ENCODE results near the gene PSMA2.
"Not testable (repeated sequence)": the region's sequence is repeated elsewhere in the genome, so short reads cannot be mapped to it uniquely, and the experiment has no call there.

PSMA2 gene

DNA sequence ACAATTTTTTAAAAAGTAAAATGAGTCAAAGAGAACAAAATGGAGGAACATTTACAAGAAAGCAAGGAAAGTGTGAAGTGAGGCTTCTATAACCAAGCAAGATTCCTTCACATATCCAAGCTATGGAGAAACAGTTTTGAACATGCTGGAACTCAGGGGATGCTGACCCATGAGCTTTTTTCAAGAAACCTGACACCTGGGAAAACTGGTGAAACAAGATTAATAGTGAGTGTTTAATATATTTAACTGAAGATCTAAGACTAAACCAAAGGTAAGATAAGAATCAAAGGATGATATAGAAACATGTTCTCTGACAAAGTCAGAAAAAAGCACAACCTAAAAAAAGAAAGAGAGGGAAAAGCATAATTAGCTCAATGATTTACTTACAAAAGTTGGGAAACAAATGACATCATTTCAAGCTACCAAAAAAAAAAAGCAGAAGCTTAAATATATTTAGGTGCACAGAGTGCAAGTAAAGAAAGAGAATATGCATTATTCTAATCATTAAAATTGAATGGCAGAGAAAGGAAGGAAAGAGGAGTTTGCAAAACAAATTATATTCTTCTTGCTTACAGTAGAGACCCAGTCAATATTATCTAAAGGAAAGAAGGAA lies 45.0 kb downstream of the PSMA2 start:
- Histone ChIP-seq H3K9me3 (ENCODE audit: insufficient read depth, low read depth, low read length) (no peaks in the 10 kb centered on the region; the same call in 1 of the 2 replicates), H3K9ac (ENCODE audit: low read depth, low read length) (peak overlapping the region; percentile 79; the same call in 1 of the 2 replicates), H3K27me3 (ENCODE audit: insufficient read depth, low read length) (no peaks in the 10 kb centered on the region), H3K36me3 (ENCODE audit: insufficient read depth, low read depth, low read length) (no peaks in the 10 kb centered on the region), H3K4me3 (ENCODE audit: low read length) (peak overlapping the region; percentile 83), H3K27ac (ENCODE audit: low read length) (no peak overlapping the region), H3K4me1 (ENCODE audit: insufficient read depth, low read length) (peaks cover 16% of the 10 kb centered on the region; the same call in 1 of the 2 replicates)

DNA sequence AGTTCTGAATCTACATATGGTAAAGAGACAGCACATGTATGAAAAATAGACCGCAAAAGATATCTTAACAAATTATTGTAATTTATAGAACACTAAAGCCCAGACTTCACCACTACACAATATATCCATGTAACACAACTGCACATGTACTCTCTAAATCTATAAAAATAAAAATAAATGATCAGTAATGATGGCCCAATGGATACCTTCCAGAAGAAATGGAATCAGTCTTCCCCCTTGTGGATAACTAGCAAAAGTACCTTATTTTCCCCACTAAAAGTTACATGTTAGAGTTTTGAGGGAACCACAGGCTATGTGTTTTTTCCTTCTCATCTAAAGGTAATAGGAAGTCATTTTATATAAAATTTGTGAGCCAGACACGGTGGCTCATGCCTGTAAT lies 45.8 kb downstream of the PSMA2 start:
- Histone ChIP-seq H3K9me3 (ENCODE audit: insufficient read depth, low read depth, low read length) (no peaks in the 10 kb centered on the region; the same call in 1 of the 2 replicates), H3K4me3 (ENCODE audit: low read length) (no peak overlapping the region), H3K4me1 (ENCODE audit: insufficient read depth, low read length) (peaks cover 16% of the 10 kb centered on the region; the same call in 1 of the 2 replicates), H3K36me3 (ENCODE audit: insufficient read depth, low read depth, low read length) (no peaks in the 10 kb centered on the region), H3K27me3 (ENCODE audit: insufficient read depth, low read length) (no peaks in the 10 kb centered on the region), H3K27ac (ENCODE audit: low read length) (no peak overlapping the region), H3K9ac (ENCODE audit: low read depth, low read length) (no peak overlapping the region)

- H3K36me3 ChIP-seq (ENCODE audit: insufficient read depth, low read depth, low read length), result not testable (repeated sequence)
Observed at GRCh38 chr7:42885183-42885582, 46.8 kb downstream of the PSMA2 start.

DNA sequence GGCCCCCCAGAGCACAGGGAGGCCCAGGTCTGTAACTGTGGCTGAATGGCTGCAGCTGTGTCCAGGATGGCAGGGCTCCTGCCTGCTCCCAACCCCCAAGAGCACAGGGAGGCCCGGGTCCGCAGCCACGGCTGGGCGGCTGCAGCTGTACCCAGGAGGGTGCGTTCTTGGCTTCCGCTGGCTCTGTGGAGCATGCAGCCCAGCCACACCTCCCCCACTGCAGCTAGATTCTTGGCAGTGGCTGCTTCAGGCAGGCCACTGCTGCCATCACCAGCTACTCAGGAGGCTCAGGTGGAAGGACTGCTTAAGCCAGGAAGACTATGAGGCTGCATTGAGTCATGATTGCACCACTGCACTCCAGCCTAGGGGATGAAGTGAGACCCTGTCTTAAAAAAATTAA lies 48.0 kb downstream of the PSMA2 start:
- Histone ChIP-seq H3K27me3 (ENCODE audit: insufficient read depth, low read length) (no peaks in the 10 kb centered on the region), H3K9ac (ENCODE audit: low read depth, low read length) (no peak overlapping the region; the same call in 1 of the 2 replicates), H3K36me3 (ENCODE audit: insufficient read depth, low read depth, low read length) (no peaks in the 10 kb centered on the region), H3K9me3 (ENCODE audit: insufficient read depth, low read depth, low read length) (no peaks in the 10 kb centered on the region; the same call in 1 of the 2 replicates), H3K4me3 (ENCODE audit: low read length) (no peak overlapping the region), H3K4me1 (ENCODE audit: insufficient read depth, low read length) (peaks cover 16% of the 10 kb centered on the region; the same call in 1 of the 2 replicates), H3K27ac (ENCODE audit: low read length) (no peak overlapping the region)

More at GRCh38 chr7:42885183-42885582, 46.8 kb downstream of the PSMA2 start:
- H3K27ac ChIP-seq (ENCODE audit: low read length); H3K9me3 ChIP-seq (ENCODE audit: insufficient read depth, low read depth, low read length); H3K4me3 ChIP-seq (ENCODE audit: low read length); H3K9ac ChIP-seq (ENCODE audit: low read depth, low read length); H3K27me3 ChIP-seq (ENCODE audit: insufficient read depth, low read length): not testable (repeated sequence)
- H3K4me1 ChIP-seq (ENCODE audit: insufficient read depth, low read length), result peaks cover 22% of the 10 kb centered on the region; the same call in 1 of the 2 replicates

DNA sequence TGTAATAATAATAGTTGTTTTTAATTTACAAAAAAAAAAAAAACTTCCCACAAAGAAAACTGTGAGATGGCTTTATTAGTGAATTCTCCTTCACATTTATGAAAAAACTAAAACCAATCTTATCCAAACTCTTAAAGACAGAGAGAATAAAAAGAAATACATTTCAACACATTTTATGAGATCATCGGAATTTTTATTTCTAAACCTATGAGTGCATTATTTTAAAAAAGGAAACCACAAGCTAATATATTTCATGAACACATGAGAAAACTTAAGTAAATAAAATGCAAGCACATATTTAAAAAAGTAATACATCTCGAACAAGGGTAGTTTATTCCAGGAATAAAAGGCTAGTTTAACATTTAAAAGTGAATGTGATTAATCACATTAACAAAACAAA lies 51.6 kb downstream of the PSMA2 start:
- no peak overlapping the region for H3K9ac ChIP-seq (ENCODE audit: low read depth, low read length)
- no peak overlapping the region for H3K4me3 ChIP-seq (ENCODE audit: low read length)
- H3K4me1 ChIP-seq (ENCODE audit: insufficient read depth, low read length), result peaks cover 15% of the 10 kb centered on the region
- no peak overlapping the region for H3K27ac ChIP-seq (ENCODE audit: low read length)
- no peaks in the 10 kb centered on the region for H3K36me3 ChIP-seq (ENCODE audit: insufficient read depth, low read depth, low read length)
- no peaks in the 10 kb centered on the region; the same call in 1 of the 2 replicates for H3K9me3 ChIP-seq (ENCODE audit: insufficient read depth, low read depth, low read length)
- H3K27me3 ChIP-seq (ENCODE audit: insufficient read depth, low read length), result no peaks in the 10 kb centered on the region

DNA sequence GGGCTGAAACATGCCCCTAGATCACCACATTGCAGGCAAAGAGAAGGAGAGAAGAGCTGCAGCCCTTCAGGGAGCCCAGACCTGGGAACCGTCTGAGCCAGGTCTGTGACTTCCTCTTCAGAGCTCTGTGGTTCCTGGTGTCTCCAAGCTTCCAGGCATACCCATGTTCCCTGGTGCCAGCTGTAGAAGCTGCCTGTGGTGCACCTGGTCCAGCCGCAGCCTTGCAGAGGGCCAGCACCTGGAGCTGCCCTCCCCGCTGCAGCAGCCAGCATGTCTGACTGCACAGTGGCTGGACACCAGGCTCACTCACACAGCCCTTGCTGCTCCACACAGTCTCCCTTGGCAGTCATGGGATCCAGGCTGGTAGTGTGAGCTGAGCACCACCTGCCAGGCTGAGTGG lies 53.7 kb downstream of the PSMA2 start:
- no peak overlapping the region for H3K4me3 ChIP-seq (ENCODE audit: low read length)
- H3K36me3 ChIP-seq (ENCODE audit: insufficient read depth, low read depth, low read length), result no peaks in the 10 kb centered on the region
- no peak overlapping the region for H3K27ac ChIP-seq (ENCODE audit: low read length)
- H3K4me1 ChIP-seq (ENCODE audit: insufficient read depth, low read length), result peaks cover 15% of the 10 kb centered on the region
- H3K9ac ChIP-seq (ENCODE audit: low read depth, low read length), result no peak overlapping the region
- H3K9me3 ChIP-seq (ENCODE audit: insufficient read depth, low read depth, low read length), result no peaks in the 10 kb centered on the region; the same call in 1 of the 2 replicates
- H3K27me3 ChIP-seq (ENCODE audit: insufficient read depth, low read length), result no peaks in the 10 kb centered on the region

GRCh38 chr7:42877862-42878261 lies 54.1 kb downstream of the PSMA2 start:
- H3K4me3 ChIP-seq (ENCODE audit: low read length), result no peak overlapping the region
- no peaks in the 10 kb centered on the region for H3K36me3 ChIP-seq (ENCODE audit: insufficient read depth, low read depth, low read length)
- H3K27ac ChIP-seq (ENCODE audit: low read length), result no peak overlapping the region
- H3K4me1 ChIP-seq (ENCODE audit: insufficient read depth, low read length), result peaks cover 15% of the 10 kb centered on the region
- no peak overlapping the region for H3K9ac ChIP-seq (ENCODE audit: low read depth, low read length)
- H3K27me3 ChIP-seq (ENCODE audit: insufficient read depth, low read length), result no peaks in the 10 kb centered on the region
- H3K9me3 ChIP-seq (ENCODE audit: insufficient read depth, low read depth, low read length), result no peaks in the 10 kb centered on the region; the same call in 1 of the 2 replicates

- H3K27me3 ChIP-seq (ENCODE audit: insufficient read depth, low read length), result no peaks in the 10 kb centered on the region
- no peak overlapping the region for H3K9ac ChIP-seq (ENCODE audit: low read depth, low read length)
- no peak overlapping the region for H3K4me3 ChIP-seq (ENCODE audit: low read length)
- H3K4me1 ChIP-seq (ENCODE audit: insufficient read depth, low read length), result peaks cover 15% of the 10 kb centered on the region
- H3K36me3 ChIP-seq (ENCODE audit: insufficient read depth, low read depth, low read length), result no peaks in the 10 kb centered on the region
- H3K27ac ChIP-seq (ENCODE audit: low read length), result no peak overlapping the region
- no peaks in the 10 kb centered on the region for H3K9me3 ChIP-seq (ENCODE audit: insufficient read depth, low read depth, low read length)
Observed at GRCh38 chr7:42876182-42877068, 55.5 kb downstream of the PSMA2 start.

DNA sequence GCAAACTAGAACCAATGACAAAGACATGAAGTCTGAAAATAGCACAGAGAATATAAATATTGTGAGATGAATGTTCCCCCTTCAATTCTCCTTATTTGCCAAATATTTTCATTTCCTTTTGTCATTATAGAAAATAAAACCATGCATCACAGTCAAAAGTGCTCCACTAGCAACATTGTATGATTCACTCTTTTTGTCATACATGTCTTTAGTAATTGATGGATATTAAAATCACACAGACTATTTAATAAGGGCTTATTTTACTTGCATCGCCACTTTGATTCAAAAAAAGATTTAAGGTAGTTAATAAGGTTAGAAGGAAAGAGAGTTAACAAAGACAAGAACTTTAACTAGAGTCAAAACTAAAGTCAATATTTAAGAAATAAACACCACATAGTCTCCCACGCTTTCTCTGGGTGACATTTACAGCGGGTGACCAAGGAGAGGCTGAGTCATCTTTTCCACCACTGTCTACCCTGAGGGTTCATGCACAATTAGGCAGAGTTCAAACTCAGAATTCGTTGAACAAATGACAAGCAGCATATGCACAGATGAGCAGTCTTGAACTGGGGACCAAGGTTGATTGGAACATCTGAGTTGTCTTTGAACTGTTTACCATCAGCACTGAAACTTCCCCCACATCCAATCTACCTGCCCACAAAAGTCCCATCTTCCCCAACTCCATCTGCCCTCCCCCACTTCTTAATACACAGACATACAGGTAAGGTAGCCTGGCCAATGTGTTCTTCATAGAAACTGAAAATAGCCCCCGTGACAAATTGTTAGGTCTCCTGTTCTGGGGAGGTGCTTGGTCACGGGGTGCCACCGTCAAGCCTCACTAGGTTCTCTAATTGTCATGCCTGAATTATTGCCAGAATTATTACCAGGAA lies 62.6 kb downstream of the PSMA2 start:
- Histone ChIP-seq H3K27ac (ENCODE audit: low read length) (peak overlapping the region; percentile 63), H3K36me3 (ENCODE audit: insufficient read depth, low read depth, low read length) (no peaks in the 10 kb centered on the region), H3K27me3 (ENCODE audit: insufficient read depth, low read length) (no peaks in the 10 kb centered on the region), H3K4me1 (ENCODE audit: insufficient read depth, low read length) (peaks cover 3% of the 10 kb centered on the region; the same call in 1 of the 2 replicates), H3K9ac (ENCODE audit: low read depth, low read length) (no peak overlapping the region), H3K9me3 (ENCODE audit: insufficient read depth, low read depth, low read length) (peaks cover 25% of the 10 kb centered on the region), H3K4me3 (ENCODE audit: low read length) (no peak overlapping the region)

- H3K27ac ChIP-seq (ENCODE audit: low read length), result no peak overlapping the region
- peaks cover 3% of the 10 kb centered on the region; the same call in 1 of the 2 replicates for H3K4me1 ChIP-seq (ENCODE audit: insufficient read depth, low read length)
- no peaks in the 10 kb centered on the region for H3K36me3 ChIP-seq (ENCODE audit: insufficient read depth, low read depth, low read length)
- H3K9me3 ChIP-seq (ENCODE audit: insufficient read depth, low read depth, low read length), result peaks cover 31% of the 10 kb centered on the region
- H3K9ac ChIP-seq (ENCODE audit: low read depth, low read length), result no peak overlapping the region
- no peak overlapping the region for H3K4me3 ChIP-seq (ENCODE audit: low read length)
- H3K27me3 ChIP-seq (ENCODE audit: insufficient read depth, low read length), result no peaks in the 10 kb centered on the region
Observed at GRCh38 chr7:42868480-42868879, 63.5 kb downstream of the PSMA2 start.
